ENCODE measurements around the gene GPR152.
A peak's percentile ranks its signal among the peaks of the same experiment; 100 is the strongest.

The GPR152 gene

GRCh38 chr11:67463680-67464410 lies 11.3 kb upstream of the GPR152 start:
- H3K27me3 ChIP-seq: no peaks in the 10 kb centered on the region
- TF ChIP-seq CTCF (IDR thresholded peaks at IDR 0.05): no peak
- peaks cover 22 to 32% of the 10 kb centered on the region in 2 experiments for H3K4me1 ChIP-seq (ENCODE audit: control insufficient read depth in 1 of 2, insufficient read depth in 1 of 2, low read depth in 1 of 2, low read length in 1 of 2)
- H3K9me3 ChIP-seq: no peaks in the 10 kb centered on the region
- peak overlapping the region; percentile 95 for H3K27ac ChIP-seq
- H3K4me3 ChIP-seq (ENCODE audit: low read depth in 1 of 2, low read length in 1 of 2): peak overlapping the region; percentile 75 to 87
- H3K36me3 ChIP-seq: no peaks in the 10 kb centered on the region

GRCh38 chr11:67463186-67463585 lies 10.7 kb upstream of the GPR152 start:
- no peak overlapping the region for H3K4me3 ChIP-seq (ENCODE audit: low read depth in 1 of 2, low read length in 1 of 2)
- TF ChIP-seq CTCF (IDR thresholded peaks at IDR 0.05): no peak
- H3K4me1 ChIP-seq (ENCODE audit: control insufficient read depth in 1 of 2, insufficient read depth in 1 of 2, low read depth in 1 of 2, low read length in 1 of 2): peaks cover 16 to 25% of the 10 kb centered on the region in 2 experiments
- H3K27me3 ChIP-seq: no peaks in the 10 kb centered on the region
- H3K9me3 ChIP-seq: no peaks in the 10 kb centered on the region
- no peaks in the 10 kb centered on the region for H3K36me3 ChIP-seq
- no peak overlapping the region for H3K27ac ChIP-seq

GRCh38 chr11:67458266-67458665 lies 5.7 kb upstream of the GPR152 start:
- Histone ChIP-seq H3K9me3 (no peaks in the 10 kb centered on the region), H3K27ac (no peak overlapping the region), H3K4me3 (ENCODE audit: low read depth in 1 of 2, low read length in 1 of 2) (no peak overlapping the region), H3K36me3 (no peaks in the 10 kb centered on the region), H3K27me3 (no peaks in the 10 kb centered on the region), H3K4me1 (ENCODE audit: control insufficient read depth in 1 of 2, insufficient read depth in 1 of 2, low read depth in 1 of 2, low read length in 1 of 2) (no peaks in the 10 kb centered on the region)
- no peak for TF ChIP-seq CTCF (IDR thresholded peaks at IDR 0.05)

- H3K9me3 ChIP-seq: no peaks in the 10 kb centered on the region
- no peak overlapping the region for H3K27ac ChIP-seq
- no peaks in the 10 kb centered on the region for H3K36me3 ChIP-seq
- H3K27me3 ChIP-seq: no peaks in the 10 kb centered on the region
- no peak overlapping the region for H3K4me3 ChIP-seq (ENCODE audit: low read depth in 1 of 2, low read length in 1 of 2)
- H3K4me1 ChIP-seq (ENCODE audit: control insufficient read depth in 1 of 2, insufficient read depth in 1 of 2, low read depth in 1 of 2, low read length in 1 of 2): no peaks in the 10 kb centered on the region
- no peak for TF ChIP-seq CTCF (IDR thresholded peaks at IDR 0.05)
Observed at GRCh38 chr11:67457453-67457852, 4.9 kb upstream of the GPR152 start.

GRCh38 chr11:67456068-67456705 lies 3.7 kb upstream of the GPR152 start:
- no peak for TF ChIP-seq CTCF (IDR thresholded peaks at IDR 0.05)
- Histone ChIP-seq H3K27me3 (no peaks in the 10 kb centered on the region), H3K4me1 (ENCODE audit: control insufficient read depth in 1 of 2, insufficient read depth in 1 of 2, low read depth in 1 of 2, low read length in 1 of 2) (no peaks in the 10 kb centered on the region), H3K4me3 (ENCODE audit: low read depth in 1 of 2, low read length in 1 of 2) (no peak overlapping the region), H3K36me3 (no peaks in the 10 kb centered on the region), H3K9me3 (no peaks in the 10 kb centered on the region), H3K27ac (no peak overlapping the region)
